ENCODE measurements around the gene TPI1.

DNA sequence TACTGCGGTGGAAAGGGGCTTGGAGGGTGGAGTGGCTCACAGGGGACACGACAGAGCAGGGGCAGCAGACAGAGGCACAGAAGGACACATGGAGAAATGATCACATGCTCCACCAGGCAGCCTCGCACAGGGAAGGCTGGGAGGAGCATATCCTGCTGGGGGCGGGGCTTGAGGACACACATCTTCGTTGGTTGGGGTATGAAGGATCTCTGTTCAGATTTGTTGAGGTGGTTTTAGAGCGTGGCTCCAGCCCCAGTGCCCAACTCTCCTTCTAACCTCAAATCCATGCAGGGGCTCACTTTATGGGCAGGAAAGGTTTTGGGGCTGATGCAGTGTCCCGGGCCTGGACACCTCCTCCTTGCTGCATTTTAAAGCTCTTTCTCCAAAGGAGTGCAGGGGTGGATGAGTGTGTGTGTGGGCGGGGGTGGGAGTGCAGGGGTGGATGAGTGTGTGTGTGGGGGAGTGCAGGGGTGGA lies 39.9 kb upstream of the TPI1 start:
- TF ChIP-seq POLR2A (IDR thresholded peaks at IDR 0.05; ENCODE audit: low read depth, low read length): no peak
- TF ChIP-seq TAF1 (IDR thresholded peaks at IDR 0.05; ENCODE audit: borderline replicate concordance, low read depth, low read length): no peak
